ENCODE measurements around the gene LDLR.
"Not testable (repeated sequence)": the region's sequence is repeated elsewhere in the genome, so short reads cannot be mapped to it uniquely, and the experiment has no call there.

Gene LDLR

DNA sequence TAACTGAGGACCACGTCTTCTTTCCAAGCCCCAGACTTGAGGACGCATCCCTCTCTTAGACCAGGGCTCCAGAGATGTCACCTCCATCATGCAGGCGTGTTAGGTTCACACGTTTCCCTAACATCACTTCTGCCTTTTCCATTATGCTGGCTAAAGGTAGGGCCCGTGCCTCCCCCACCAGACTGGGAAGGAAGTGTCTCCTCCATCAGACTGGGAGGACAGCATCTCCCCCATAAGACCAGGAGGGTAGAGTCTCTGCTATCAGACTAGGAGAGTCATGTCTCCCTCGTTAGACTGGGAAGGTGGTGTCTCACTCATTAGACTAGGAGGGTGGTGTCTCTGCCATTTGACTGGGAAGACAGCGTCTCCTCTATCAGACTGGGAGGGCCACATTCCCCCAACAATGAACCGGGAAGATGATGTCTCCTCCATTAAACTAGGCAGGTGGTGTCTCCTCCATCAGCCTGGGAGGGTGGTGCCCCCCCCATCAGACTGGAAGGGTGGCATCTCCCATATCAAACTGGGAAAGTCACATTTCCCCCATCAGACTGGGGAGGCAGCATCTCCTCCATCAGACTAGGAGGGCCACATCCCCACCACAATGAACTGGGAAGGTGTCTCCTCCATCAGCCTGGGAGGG is 84.4 kb downstream of the LDLR start:
- DNase-seq (ENCODE audit: low spot score): no peak

DNA sequence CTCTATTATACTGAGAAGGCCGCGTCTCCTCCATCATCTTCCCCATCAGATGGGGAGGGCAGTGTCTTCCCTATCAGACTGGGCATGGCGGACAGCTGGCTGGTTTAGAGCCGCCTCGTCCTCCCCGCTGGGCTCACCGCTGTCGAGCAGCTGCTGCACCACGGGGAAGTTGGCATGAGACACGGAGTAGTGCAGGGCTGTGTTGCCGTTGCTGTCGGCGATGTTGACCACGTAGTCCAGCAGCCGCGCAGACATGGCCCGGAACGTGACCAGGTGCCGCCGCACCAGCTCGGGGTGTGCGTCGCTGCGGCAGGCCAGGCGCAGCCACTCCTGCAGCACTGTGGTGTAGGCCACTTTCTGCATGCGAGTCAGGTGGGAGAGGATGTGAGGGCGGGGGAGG is 85.1 kb downstream of the LDLR start:
- DNase-seq (ENCODE audit: low spot score): no peak

DNA sequence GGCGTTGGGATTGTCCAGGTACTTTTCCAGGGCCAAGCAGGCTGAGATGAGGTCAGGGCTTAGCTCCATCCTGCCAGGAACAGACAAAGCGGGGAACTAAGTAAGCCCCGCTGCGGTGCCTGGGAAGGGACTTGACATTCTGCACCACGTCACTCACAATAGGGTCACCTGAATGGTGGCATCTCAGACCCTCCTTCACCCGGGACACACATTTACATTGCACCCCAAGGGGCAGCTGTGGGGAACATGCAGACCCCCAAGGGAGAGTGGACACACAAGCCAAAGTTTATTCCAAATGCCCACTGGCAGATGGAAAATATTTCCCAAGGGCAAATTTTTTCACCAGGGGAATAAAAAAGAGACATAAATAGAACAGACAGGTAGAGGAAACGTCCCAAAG is 86.7 kb downstream of the LDLR start:
- DNase-seq (ENCODE audit: low spot score): no peak

DNA sequence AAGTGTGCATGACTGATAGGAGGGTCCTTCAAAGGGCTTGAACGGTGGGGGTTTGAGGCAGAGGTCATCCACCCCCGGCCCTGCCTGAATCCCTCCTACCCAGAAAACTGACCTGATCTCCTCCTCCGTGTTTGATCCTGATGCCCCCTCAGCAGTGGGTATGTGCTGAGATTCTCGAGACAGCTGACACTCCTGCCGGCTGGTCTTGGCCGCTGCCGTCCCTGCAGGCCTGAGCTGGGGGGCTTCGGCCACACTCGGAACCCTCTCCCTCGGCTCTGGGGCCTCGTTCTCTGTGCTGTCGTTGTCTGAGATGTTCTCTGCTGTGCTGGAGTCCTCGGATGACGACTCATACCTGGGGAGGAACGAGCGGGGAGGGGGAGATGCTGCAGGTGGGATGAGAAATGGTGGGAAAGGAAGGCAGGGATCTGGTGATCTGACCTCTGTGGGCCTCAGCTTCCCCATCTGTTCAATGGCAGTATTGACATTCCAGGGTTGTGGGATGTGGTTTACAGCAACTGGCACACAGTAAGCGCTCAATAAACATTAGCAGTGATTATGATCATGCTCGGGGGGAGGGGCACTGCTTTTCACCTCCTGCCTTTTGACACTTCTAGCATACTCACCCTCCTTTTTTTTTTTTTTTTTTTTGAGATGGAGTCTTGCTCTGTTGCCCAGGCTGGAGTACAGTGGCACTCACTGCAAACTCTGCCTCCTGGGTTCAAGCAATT is 87.4 kb downstream of the LDLR start:
- DNase-seq (ENCODE audit: low spot score): no peak

DNA sequence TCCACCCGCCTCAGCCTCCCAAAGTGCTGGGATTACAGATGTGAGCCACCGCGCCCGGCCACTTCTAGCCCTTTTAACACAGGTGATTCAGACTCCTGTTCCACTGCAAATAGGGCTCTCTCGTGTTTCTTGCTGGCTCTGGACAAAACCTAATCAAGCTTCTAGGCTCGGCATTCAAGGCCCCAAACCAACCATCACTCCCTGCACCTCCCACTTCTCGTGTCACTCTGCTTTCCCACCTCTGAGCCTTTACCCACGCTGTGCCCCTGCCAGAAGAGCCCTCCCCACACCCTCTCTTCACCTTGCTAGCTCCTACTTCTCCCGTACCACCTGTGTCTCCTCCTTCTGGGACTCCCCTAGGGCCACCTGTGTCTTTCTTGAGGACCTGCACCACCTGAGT is 88.3 kb downstream of the LDLR start:
- no peak for DNase-seq (ENCODE audit: low spot score)

DNA sequence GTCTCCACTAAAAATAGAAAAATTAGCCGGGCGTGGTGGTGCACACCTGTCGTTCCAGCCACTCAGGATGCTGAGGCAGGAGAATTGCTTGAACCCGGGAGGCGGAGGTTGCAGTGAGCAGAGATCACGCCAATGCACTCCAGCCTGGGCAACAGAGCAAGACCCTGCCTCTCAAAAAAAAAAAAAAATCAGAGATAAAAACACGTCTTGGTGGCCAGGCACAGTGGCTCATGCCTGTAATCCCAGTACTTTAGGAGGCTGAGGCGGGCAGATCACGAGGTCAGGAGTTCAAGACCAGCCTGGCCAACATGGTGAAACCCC is 89.8 kb downstream of the LDLR start:
- DNase-seq (ENCODE audit: low spot score): not testable (repeated sequence)

DNA sequence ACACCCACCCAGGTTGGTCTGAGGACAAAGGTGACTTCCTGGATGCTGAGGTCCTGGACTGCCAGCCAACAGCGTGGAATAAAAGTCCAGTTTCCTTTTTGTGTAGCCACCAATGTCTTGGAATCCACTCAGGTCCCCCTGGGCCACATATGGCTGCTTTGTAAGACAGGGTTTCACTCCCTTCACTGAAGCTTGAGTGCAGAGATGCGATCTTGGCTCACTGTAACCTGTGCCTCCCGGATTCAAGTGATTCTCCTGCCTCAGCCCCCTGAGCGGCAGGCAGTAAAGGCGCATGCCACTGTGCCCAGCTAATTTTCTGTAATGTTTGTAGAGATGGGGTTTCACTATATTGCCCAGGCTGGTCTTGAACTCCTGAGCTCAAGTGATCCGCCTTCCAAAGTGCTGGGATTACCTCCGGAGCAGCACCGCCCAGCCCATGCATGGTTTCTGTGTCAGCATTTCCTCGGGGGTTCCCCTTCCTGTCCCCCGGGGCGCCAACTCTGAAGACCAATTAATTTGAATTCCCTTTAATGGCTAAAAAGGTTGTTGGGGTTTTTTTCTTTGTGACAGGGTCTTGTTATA is 90.5 kb downstream of the LDLR start:
- no peak for DNase-seq (ENCODE audit: low spot score)

DNA sequence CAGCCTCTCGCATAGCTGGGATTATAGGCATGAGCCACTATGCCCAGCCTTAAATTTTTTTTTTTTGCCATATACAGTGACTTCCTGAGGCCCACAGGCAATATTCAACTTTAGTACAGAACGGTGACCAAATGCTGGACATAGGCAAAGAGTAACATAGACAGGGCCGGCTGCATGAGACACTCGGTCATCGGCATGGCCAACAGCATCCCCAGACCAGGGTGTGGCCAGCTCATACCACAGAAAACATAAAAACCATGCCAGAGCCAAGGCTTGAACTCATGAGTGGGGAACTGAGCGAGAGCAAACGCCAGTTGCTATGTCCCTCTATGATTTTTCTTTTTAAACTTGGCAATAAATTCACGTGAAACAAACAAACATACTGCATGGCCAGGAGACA is 91.1 kb downstream of the LDLR start:
- no peak for DNase-seq (ENCODE audit: low spot score)

DNA sequence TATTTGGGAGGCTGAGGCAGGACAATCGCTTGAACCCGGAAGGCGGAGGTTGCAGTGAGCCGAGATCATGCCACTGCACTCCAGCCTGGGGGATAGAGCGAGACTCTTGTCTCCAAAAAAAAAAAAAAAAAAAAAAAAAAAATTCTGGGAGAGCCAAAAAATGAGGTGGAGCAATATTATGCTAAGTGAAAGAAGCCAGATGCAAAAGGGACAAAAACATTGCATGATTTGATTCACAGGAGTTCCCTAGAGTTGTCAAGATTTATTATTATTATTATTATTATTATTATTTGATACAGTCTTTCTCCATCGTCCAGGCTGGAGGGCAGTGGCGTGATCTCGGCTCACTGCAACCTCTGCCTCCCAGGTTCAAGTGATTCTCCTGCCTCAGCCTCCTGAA is 91.7 kb downstream of the LDLR start:
- DNase-seq (ENCODE audit: low spot score): not testable (repeated sequence)

DNA sequence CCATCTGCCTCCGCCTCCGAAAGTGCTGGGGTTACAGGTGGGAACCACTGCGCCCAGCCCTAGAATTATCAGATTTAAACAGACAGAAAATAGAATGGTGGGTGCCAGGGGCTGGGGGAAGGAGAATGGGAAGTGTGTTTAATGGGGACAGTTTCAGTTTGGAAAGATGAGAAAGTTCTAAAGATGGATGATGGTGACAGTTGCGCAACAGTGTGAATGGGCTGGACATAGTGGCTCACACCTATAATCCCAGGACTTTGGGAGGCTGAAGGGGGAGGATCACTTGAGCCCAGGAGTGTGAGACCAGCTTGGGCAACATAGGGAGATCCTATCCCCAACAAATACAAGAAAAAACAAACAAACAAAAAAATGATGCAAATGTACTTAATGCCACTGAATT is 92.2 kb downstream of the LDLR start:
- no peak for DNase-seq (ENCODE audit: low spot score)
